OCI-LY1 (cell line): ENCODE data around the gene SPATA17.

Experiments
- H2AFZ ChIP-seq: fragments of 200-600 bp; sonication (generic), shearing (Covaris generic); 2 replicates; pipeline ENCODE4 v1.6.0; 2014; ENCODE audit warnings: antibody characterized with exemption, mild to moderate bottlenecking, low read length
- H3F3A ChIP-seq: fragments of 200-600 bp; sonication (generic), shearing (Covaris generic); 2 replicates; pipeline ENCODE4 v1.6.0; 2014; ENCODE audit warnings: mild to moderate bottlenecking, antibody characterized with exemption, low read length, moderate library complexity; ENCODE audit not compliant: insufficient read depth
- H3K27ac ChIP-seq: fragments of 200-600 bp; sonication (generic); 2 replicates; pipeline ENCODE4 v1.5.1; 2014; ENCODE audit warnings: low read length, mixed run types, mild to moderate bottlenecking, low read depth; ENCODE audit not compliant: poor library complexity, severe bottlenecking
- H3K27me3 ChIP-seq: fragments of 200-600 bp; sonication (generic); 2 replicates; pipeline ENCODE4 v1.6.0; 2014; ENCODE audit warnings: antibody characterized with exemption, mild to moderate bottlenecking, low read length, moderate library complexity; ENCODE audit not compliant: insufficient read depth
- H3K36me3 ChIP-seq: fragments of 200-600 bp; sonication (generic); 2 replicates; pipeline ENCODE4 v1.6.1; 2014; ENCODE audit warnings: mild to moderate bottlenecking, antibody characterized with exemption, low read length, moderate library complexity, mixed read lengths; ENCODE audit not compliant: insufficient read depth
- H3K4me1 ChIP-seq: fragments of 200-600 bp; sonication (generic); 2 replicates; pipeline ENCODE4 v1.5.1; 2014; ENCODE audit warnings: mild to moderate bottlenecking, low read length, moderate library complexity; ENCODE audit not compliant: insufficient read depth, severe bottlenecking
- H3K4me2 ChIP-seq: fragments of 200-600 bp; sonication (generic), shearing (Covaris generic); 2 replicates; pipeline ENCODE4 v1.6.1; 2014; ENCODE audit warnings: low read length
- H3K4me3 ChIP-seq: fragments of 200-600 bp; sonication (generic); 2 replicates; pipeline ENCODE4 v1.5.1; 2014; ENCODE audit warnings: low read length, low read depth, mild to moderate bottlenecking, mixed read lengths; ENCODE audit not compliant: poor library complexity, severe bottlenecking
- H3K79me2 ChIP-seq: fragments of 200-600 bp; shearing (Covaris generic); 2 replicates; pipeline ENCODE4 v1.6.1; 2016; ENCODE audit warnings: mixed run types, low read length, mixed read lengths; ENCODE audit not compliant: insufficient read depth
- H3K9ac ChIP-seq: fragments of 200-600 bp; sonication (generic), shearing (Covaris generic); 2 replicates; pipeline ENCODE4 v1.6.1; 2014; ENCODE audit warnings: mild to moderate bottlenecking, low read length, mixed read lengths
- H3K9me2 ChIP-seq: fragments of 200-600 bp; sonication (generic), shearing (Covaris generic); 2 replicates; pipeline ENCODE4 v1.6.1; 2014; ENCODE audit warnings: low read depth, mild to moderate bottlenecking, low read length, mixed read lengths
- H3K9me3 ChIP-seq: fragments of 200-600 bp; shearing (Covaris generic); 2 replicates; pipeline ENCODE4 v1.6.1; 2014; ENCODE audit warnings: low read length, mixed read lengths
- H4K20me1 ChIP-seq: fragments of 200-600 bp; sonication (generic), shearing (Covaris generic); 2 replicates; pipeline ENCODE4 v1.6.0; 2016; ENCODE audit warnings: mild to moderate bottlenecking, low read length; ENCODE audit not compliant: insufficient read depth
- CTCF ChIP-seq: fragments of 200-600 bp; sonication (generic), shearing (Covaris generic); IDR thresholded peaks from 2 replicates; pipeline ENCODE4 v1.5.1; 2017; ENCODE audit warnings: mild to moderate bottlenecking, antibody characterized with exemption, low read length, moderate library complexity, mixed read lengths
- EZH2 ChIP-seq: fragments of 200-600 bp; sonication (generic), shearing (Covaris generic); IDR thresholded peaks from 2 replicates; pipeline ENCODE4 v1.8.0; 2017; ENCODE audit warnings: borderline replicate concordance, mixed run types, mild to moderate bottlenecking, antibody characterized with exemption, low read length, moderate library complexity, mixed read lengths

SPATA17 gene

DNA sequence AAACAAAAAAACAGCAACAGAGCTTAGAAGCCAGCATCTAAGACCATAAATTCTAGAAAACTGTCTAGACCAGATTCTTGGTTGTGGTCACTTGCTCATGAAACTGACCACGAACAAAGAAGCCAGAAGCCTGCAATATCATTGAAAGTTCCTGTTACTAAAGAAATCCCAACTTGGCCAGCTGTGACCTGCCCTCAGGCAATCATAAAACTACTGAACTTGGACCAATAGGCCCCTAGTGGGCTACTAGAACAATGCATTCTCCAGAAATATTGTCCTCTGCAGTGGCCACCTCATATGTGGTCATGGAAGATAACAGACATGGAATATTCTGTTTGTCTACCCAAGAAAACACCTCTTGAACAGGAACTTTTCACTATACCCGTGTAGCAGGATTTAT, 87.7 kb downstream of the SPATA17 start:
- no peak overlapping the region for H3K4me3 ChIP-seq
- H4K20me1 ChIP-seq, result no peaks in the 10 kb centered on the region
- no peaks in the 10 kb centered on the region for H3K9me3 ChIP-seq
- no peaks in the 10 kb centered on the region for H3K9me2 ChIP-seq
- no peaks in the 10 kb centered on the region for H3K36me3 ChIP-seq
- H3F3A ChIP-seq, result no peaks in the 10 kb centered on the region
- no peak for TF ChIP-seq EZH2
- TF ChIP-seq CTCF, result no peak
- no peaks in the 10 kb centered on the region for H3K27me3 ChIP-seq
- no peak overlapping the region for H3K9ac ChIP-seq
- no peak overlapping the region for H3K4me2 ChIP-seq
- no peaks in the 10 kb centered on the region for H3K79me2 ChIP-seq
- H2AFZ ChIP-seq, result no peak overlapping the region
- no peaks in the 10 kb centered on the region for H3K4me1 ChIP-seq
- H3K27ac ChIP-seq, result no peak overlapping the region

DNA sequence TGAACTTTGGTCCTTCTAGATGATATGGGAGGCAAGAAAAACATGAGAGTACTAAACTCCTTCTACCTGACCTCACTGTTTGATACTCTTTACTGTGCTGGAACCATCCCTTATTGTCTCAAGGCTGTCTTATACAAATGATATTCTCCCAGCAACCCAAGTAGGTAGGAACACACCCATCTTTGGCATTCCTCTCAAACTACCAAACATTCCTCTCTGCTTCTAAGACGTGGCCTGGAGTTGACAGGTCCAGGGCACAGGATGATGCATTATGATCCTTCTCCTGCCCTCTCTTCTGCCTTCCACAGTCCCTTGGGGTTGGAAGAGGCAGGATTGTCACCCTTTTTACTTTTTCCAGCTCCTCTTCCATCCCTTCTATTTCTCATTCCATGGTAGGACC, 90.5 kb downstream of the SPATA17 start:
- no peaks in the 10 kb centered on the region for H3K79me2 ChIP-seq
- H4K20me1 ChIP-seq, result no peaks in the 10 kb centered on the region
- no peak overlapping the region for H3K9ac ChIP-seq
- no peak overlapping the region for H3K4me2 ChIP-seq
- no peaks in the 10 kb centered on the region for H3K4me1 ChIP-seq
- no peak overlapping the region for H2AFZ ChIP-seq
- no peaks in the 10 kb centered on the region for H3K9me3 ChIP-seq
- H3K27ac ChIP-seq, result no peak overlapping the region
- no peak for TF ChIP-seq CTCF
- no peak for TF ChIP-seq EZH2
- no peaks in the 10 kb centered on the region for H3K36me3 ChIP-seq
- no peak overlapping the region for H3K4me3 ChIP-seq
- no peaks in the 10 kb centered on the region for H3K9me2 ChIP-seq
- no peaks in the 10 kb centered on the region for H3F3A ChIP-seq
- no peaks in the 10 kb centered on the region for H3K27me3 ChIP-seq

- H3K4me3 ChIP-seq, result no peak overlapping the region
- no peak overlapping the region for H3K4me2 ChIP-seq
- H3K27me3 ChIP-seq, result no peaks in the 10 kb centered on the region
- H4K20me1 ChIP-seq, result no peaks in the 10 kb centered on the region
- H3K79me2 ChIP-seq, result no peaks in the 10 kb centered on the region
- H3K36me3 ChIP-seq, result no peaks in the 10 kb centered on the region
- no peaks in the 10 kb centered on the region for H3K4me1 ChIP-seq
- no peak for TF ChIP-seq EZH2
- H3K9me2 ChIP-seq, result no peaks in the 10 kb centered on the region
- H3K9ac ChIP-seq, result no peak overlapping the region
- H3F3A ChIP-seq, result no peaks in the 10 kb centered on the region
- H3K27ac ChIP-seq, result no peak overlapping the region
- H2AFZ ChIP-seq, result no peak overlapping the region
- H3K9me3 ChIP-seq, result no peaks in the 10 kb centered on the region
These were observed 103.8 kb downstream of the SPATA17 start for GRCh38 chr1:217734973-217735372.

DNA sequence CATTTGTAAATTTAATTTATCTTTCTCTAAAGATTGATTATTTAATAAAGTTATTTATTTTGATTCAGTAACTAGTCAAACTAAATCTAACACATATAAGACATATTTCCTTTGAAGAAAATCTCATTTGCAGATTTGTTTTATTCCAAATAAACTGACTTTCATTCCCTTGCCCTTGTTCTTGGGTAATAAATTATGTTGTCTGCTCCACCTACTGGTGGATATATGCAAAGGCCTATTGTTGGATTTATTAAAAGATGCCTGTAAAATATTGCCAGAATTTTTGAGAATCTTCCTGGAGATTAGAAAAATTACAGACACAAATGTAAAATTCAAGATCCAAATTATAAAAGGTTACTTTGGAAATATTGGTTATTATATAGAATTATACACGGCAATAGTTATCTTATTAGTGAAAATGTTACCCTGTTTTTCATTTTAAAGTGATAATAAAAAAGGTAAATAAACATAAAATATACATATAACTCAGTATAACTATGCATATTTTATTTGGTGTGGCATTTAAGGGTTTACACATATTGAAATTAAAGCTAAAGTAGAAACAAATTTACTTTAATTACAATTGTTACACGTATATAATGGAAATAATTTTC, 116.1 kb downstream of the SPATA17 start:
- H3K9ac ChIP-seq, result no peak overlapping the region
- no peaks in the 10 kb centered on the region for H3F3A ChIP-seq
- H3K4me2 ChIP-seq, result no peak overlapping the region
- TF ChIP-seq CTCF, result peak; percentile 71
- no peak for TF ChIP-seq EZH2
- H3K79me2 ChIP-seq, result no peaks in the 10 kb centered on the region
- no peaks in the 10 kb centered on the region for H3K4me1 ChIP-seq
- H3K9me2 ChIP-seq, result no peaks in the 10 kb centered on the region
- no peak overlapping the region for H3K27ac ChIP-seq
- no peak overlapping the region for H2AFZ ChIP-seq
- H3K4me3 ChIP-seq, result no peak overlapping the region
- no peaks in the 10 kb centered on the region for H3K36me3 ChIP-seq
- no peaks in the 10 kb centered on the region for H3K9me3 ChIP-seq
- H4K20me1 ChIP-seq, result no peaks in the 10 kb centered on the region
- no peaks in the 10 kb centered on the region for H3K27me3 ChIP-seq
